PC-9 (cell line): ENCODE data around the gene KBTBD6.

ENCODE experiments used
- CTCF ChIP-seq: fragments of 200-600 bp; sonication (generic); conservative IDR thresholded peaks from 2 replicates; pipeline ENCODE4 v1.6.1; 2017; ENCODE audit warnings: mixed run types, antibody characterized with exemption, mild to moderate bottlenecking, moderate library complexity
- EZH2 ChIP-seq: fragments of 200-600 bp; sonication (generic); IDR thresholded peaks from 2 replicates; pipeline ENCODE4 v1.8.0; 2017; ENCODE audit warnings: antibody characterized with exemption, low read depth

GRCh38 chr13:41159174-41159573, 26.6 kb upstream of the KBTBD6 start:
- TF ChIP-seq EZH2 (no peak), CTCF (no peak)
